HG03460 (cell line): ENCODE measurements around the gene DEAF1.
"Not testable (repeated sequence)": the region's sequence is repeated elsewhere in the genome, so short reads cannot be mapped to it uniquely, and the experiment has no call there.

Experiments used
- ATAC-seq: cut with Tn5 transposase; IDR thresholded peaks from one replicate; pipeline ENCODE4 v1.9.1; 2021; ENCODE audit not compliant: unreplicated experiment

Gene DEAF1, protein sequence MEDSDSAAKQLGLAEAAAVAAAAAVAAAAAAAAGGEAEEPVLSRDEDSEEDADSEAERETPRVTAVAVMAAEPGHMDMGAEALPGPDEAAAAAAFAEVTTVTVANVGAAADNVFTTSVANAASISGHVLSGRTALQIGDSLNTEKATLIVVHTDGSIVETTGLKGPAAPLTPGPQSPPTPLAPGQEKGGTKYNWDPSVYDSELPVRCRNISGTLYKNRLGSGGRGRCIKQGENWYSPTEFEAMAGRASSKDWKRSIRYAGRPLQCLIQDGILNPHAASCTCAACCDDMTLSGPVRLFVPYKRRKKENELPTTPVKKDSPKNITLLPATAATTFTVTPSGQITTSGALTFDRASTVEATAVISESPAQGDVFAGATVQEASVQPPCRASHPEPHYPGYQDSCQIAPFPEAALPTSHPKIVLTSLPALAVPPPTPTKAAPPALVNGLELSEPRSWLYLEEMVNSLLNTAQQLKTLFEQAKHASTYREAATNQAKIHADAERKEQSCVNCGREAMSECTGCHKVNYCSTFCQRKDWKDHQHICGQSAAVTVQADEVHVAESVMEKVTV

DNA sequence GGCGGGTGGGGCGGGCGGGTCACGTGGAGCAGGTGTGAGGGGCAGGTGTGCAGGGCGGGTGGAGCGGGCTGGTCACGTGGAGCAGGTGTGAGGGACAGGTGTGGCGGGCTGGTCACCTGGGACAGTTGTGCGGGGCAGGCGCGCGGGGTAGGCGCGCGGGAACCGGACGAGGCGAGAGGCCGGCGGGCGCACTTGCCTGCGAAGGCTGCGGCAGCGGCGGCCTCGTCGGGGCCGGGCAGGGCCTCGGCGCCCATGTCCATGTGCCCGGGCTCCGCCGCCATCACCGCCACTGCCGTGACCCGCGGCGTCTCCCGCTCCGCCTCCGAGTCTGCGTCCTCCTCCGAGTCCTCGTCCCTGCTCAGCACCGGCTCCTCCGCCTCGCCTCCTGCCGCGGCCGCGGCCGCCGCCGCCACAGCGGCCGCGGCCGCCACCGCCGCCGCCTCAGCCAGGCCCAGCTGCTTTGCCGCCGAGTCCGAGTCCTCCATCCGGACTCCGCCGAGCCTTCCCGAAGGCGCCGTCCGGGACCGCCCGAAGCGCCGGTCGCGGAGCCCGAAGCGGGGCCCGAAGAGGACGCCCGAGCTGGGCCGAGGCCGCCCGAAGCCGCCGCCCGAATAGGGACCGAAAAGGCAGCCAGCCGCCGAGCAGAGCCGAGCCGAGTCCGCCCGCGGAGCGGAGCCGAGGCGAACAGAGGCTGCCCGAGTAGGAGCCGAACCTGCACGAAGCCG lies at the start of gene DEAF1:
DEAF1 (minus strand) TSS at position 660 of the 725 bp plus-strand sequence; CDS start at position 485, 175 bp downstream.
- peak; percentile 72 for ATAC-seq

DNA sequence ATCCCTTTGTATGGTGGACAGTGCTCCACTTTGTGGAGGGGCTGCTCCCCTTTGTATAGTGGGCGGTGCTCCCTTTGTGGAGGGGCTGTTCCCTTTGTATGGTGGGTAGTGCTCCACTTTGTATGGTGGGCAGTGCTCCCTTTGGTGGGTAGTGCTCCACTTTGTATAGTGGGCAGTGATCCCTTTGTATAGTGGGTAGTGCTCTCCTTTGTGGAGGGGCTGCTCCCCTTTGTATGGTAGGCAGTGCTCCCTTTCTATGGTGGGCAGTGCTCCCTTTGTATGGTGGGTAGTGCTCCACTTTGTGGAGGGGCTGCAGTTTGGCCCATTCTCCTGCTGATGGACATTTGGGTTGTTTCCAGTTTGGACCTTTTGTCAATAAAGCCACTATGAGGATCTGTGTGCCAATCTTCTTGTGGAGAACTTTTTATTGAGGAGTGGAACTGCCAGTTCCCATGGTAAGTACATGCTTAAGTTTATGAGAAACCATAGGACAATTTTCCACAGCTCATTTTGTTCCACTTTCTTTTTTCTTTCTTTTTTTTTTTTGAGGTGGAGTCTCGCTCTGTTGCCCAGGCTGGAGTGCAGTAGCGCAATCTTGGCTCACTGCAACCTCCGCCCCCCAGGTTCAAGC lies 47.7 kb upstream of the DEAF1 start:
- ATAC-seq = no peak

DNA sequence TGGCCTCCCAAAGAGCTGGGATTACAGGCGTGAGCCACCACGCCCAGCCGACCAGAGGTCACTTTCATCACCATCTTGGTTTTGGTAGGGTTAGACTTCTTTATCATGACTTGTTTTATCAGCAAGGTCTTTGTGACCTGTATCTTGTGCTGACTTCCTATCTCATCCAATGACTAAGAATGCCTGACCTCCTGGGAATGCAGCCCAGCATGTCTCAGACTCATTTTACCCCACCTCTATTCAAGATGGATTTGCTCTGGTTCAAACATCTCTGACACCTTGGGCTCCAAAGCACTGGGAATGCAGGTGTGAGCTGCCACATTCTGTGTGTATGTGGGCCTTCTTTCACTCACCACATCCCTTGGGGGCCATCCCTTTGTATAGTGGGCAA lies 47.1 kb upstream of the DEAF1 start:
- ATAC-seq = no peak

DNA sequence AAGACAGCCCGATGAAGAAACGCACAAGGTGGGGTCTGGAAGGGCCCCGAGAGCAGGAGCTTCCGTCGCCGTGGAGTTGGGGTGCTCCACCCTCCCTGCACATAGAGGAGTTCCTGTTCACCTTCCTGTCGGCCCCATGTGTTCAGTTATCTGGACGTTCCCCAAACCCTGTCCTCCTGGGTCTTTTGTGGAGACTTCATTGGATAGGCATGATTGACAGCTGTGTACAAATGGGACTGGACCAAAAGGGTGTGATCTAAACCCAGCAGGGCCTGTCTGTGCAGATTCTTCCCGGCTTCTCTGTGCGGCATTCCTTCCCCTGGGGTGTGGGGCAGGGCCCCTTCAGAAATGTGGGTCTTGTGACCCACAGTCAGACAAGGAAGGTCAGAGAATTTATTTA lies 42.9 kb upstream of the DEAF1 start:
- ATAC-seq = not testable (repeated sequence)

DNA sequence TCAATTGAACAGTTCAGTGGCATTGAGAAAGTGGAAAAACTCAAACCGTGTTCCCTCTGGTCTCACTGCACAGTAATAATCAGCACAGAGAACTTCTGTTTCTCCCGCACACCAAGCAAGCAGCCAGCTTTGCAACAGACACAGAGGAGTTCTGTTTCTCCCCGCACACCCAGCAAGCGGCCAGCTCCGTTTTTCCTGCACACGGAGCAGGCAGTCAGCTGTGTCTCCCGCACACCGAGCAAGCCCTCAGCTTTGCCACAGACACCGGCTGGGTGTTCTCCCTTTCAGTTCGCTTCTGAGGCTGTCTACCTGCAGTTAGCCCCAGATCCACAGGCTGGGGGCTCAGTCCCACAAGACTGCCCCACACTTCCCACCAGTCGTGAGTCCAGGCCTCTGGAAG lies 42.3 kb upstream of the DEAF1 start:
- no peak for ATAC-seq

DNA sequence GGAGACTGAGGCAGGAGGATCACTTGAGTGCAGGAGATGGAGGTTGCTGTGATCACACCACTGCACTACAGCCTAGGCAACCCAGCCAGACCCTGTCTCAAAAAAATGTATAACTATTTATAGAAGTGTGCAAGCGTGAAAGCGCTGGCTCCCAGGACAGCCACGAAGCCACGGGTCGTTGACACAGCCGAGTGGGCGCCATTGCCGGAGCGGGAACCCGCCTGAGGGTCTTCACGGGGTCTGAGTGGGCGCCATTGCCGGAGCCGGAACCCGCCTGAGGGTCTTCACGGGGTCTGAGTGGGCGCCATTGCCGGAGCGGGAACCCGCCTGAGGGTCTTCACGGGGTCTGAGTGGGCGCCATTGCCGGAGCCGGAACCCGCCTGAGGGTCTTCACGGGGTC lies 39.5 kb upstream of the DEAF1 start:
- not testable (repeated sequence) for ATAC-seq

DNA sequence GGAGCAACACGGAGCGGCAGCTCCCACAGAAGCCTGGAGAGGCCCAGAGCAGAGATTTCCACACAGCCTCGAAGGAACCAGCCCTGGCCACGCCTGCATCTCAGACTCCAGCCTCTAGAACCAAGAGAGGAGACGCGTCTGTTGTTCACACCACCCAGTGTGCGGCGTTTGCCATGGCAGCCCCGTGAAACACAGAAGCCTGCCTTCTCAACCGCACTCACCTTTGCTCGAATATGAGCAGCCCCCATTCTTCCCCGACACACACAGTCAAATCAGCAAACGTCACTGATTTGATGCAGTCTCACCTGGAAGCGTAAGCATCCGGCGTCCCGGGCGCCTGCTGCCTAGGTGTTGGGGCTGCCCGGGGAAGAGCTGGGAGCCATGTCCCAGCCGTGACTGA lies 38.0 kb upstream of the DEAF1 start:
- no peak for ATAC-seq

DNA sequence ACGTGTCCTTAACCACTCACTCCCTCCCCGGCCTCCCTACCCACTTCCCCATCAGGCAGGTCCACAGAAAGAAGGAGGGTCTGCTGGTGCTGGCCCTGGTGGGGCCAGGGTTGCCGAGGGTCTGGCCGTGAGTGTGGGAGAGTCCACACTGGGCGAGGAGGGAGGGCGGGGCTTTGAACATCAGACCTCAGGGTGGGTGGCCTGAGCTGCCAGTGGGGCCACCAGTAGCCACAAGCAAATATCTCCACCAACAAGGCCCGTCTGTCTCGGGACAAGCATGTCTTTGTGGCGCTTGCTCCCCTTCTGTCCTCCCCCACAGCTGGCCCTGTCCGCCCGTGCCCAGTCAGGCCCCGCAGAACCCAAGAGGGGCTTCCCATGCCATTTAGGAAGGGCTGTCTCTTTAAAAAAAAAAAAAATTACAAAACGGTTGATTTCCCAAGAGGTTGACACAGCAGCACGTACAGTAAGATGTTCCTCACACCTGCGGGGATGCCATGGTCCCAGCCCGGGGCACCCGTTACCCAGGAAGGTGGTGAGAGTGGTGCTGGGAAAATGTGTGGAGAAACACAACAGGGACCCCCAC lies 34.6 kb upstream of the DEAF1 start:
- ATAC-seq = no peak

DNA sequence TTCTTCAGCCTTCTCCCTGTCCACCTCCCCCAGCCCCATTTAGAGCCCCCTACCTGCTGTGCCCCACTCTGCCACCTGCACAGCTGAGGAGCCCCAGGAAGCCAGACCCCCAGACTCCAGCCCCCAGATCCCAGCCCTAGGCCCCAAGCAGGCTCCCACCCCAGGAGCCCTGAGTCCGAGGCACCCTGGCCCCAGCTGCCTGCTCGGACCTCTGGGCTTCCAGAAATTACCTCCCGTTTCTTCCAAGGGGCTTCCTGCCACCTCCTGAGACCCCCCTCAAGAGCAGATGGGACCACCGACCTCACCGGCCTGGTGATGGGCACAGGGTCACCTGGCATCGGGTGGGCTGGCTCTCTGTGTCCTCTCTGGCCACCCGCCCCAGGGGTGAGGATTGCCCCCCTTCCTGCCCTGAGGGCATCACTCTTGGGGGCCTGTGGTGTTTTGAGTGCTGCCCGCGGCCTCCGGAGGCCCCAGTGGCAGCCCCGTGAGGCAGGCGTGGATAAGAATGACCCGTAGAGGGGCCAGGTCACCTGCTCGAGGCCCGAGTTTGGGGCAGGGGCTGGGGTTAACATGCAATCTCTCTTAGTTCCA lies 34.0 kb upstream of the DEAF1 start:
- no peak for ATAC-seq

DNA sequence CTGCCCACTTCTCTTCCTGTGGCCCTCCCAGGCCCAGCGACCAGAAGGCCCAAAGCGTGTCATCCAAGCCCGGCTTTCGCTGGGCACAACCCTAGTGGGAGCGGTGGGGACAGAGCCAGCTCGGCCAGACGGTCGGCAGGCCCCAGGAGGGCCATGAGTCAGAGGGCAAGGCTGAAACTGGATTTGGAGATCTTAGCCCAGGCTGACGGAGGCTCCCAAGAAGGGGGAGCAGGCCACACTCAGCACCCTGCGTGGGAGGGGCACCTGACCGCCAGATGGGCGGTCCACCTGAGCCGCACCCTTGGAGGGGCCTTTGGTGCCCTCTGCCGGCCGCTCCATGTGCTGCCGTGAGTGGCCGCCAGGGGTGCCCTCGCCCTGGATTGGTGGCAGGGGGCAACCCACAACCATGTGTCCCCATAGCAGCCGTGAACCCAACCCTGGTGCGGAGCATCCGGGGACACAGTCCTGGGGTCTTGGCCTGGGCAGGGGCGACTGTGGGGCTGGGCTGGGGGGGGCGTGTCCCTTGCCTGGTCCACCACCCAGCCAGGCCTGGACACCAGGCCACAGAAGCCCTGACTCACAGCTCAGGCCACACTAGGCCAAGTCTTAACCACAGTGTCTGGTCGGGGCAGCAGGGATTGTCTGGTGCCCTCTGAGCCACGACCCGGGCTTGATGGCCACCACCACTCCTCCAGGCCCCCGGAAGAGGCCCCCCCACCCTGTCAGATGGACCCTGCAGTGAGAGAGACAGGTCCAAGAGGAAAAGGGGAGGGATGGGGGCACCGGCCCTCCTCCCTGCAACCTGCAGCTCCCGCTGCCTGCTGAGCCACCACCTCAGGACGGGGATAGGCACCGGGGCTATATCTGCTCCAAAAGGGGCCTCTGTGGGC lies 33.1 kb upstream of the DEAF1 start:
- no peak for ATAC-seq

DNA sequence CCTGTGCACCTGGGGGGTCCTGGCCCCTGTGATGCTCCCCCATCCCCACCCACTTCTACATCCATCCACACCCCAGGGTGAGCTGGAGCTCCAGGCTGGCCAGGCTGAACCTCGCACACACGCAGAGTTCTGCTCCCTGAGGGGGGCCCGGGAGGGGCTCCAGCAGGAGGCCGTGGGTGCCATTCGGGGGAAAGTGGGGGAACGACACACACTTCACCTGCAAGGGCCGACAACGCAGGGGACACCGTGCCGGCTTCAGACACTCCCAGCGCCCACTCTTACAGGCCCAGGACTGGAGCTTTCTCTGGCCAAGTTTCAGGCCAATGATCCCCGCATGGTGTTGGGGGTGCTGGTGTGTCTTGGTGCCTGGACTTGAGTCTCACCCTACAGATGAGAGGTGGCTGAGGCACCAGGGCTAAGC lies 32.3 kb upstream of the DEAF1 start:
- ATAC-seq = no peak

DNA sequence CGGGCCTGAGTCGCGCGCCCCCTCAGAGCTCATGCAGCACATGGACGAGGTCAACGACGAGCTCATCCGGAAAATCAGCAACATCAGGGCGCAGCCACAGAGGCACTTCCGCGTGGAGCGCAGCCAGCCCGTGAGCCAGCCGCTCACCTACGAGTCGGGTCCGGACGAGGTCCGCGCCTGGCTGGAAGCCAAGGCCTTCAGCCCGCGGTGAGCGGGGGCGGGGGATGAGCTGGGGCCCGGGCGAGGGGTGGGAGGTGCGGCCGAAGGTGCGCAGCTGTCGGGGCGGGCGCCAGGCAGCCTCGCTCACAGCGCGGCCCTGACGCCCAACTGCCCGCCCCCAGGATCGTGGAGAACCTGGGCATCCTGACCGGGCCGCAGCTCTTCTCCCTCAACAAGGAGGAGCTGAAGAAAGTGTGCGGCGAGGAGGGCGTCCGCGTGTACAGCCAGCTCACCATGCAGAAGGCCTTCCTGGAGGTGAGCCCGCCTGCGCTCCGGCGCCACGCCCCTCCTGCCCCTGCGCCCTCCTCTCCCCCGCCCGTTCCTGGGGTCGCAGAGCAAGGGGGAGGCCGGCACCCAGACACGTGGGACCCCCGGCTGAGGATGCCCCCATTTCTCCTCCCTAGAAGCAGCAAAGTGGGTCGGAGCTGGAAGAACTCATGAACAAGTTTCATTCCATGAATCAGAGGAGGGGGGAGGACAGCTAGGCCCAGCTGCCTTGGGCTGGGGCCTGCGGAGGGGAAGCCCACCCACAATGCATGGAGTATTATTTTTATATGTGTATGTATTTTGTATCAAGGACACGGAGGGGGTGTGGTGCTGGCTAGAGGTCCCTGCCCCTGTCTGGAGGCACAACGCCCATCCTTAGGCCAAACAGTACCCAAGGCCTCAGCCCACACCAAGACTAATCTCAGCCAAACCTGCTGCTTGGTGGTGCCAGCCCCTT lies 31.5 kb upstream of the DEAF1 start:
- no peak for ATAC-seq

DNA sequence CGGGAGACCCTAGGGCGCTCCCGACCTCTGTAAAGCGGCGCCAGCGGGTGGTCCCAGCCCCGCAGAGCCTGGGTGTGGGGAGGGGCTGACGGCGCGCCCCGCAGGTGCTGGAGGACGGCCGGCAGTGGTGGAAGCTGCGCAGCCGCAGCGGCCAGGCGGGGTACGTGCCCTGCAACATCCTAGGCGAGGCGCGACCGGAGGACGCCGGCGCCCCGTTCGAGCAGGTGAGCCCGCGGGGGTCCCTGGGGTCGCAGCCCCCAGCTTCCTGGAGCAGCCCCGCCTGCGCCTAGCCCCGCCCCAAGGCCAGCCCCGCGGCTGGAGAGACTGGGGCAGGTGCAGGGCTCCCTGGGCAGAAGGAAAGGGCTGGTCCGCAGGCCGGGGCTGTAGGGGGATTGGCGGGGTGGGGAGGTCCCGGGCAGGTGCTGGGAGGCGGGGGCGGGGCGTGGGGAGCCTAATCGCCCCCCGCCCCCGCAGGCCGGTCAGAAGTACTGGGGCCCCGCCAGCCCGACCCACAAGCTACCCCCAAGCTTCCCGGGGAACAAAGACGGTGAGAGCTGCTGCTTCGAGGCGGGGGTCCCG lies 30.7 kb upstream of the DEAF1 start:
- no peak for ATAC-seq

DNA sequence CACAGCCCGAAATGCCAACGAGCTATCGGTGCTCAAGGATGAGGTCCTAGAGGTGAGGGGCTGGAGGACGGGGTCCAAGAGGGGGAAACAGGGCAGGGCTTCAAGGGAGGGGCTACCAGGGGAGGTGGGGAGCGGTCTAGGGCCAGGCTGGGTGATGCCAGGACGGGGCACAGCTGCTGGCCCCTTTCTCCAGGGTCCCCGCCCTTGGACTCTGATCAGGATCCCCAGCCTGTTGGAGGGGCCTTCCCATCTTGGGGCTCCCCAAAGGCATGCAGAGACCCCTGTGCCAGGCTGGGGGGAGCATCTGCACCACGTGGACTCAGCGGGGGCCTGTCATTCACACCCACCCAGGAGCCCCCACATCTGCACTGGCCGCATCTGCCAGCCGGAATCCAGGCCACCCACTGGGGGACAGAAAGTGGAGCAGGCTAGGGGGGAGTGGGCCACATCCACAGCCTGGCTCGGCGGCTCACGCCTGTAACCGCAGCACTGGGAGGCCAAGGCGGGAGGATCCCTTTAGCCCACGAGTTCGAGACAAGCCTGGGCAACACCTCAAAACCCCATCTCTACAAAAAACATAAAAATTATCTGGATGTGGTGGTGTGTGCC lies 29.9 kb upstream of the DEAF1 start:
- ATAC-seq = no peak

DNA sequence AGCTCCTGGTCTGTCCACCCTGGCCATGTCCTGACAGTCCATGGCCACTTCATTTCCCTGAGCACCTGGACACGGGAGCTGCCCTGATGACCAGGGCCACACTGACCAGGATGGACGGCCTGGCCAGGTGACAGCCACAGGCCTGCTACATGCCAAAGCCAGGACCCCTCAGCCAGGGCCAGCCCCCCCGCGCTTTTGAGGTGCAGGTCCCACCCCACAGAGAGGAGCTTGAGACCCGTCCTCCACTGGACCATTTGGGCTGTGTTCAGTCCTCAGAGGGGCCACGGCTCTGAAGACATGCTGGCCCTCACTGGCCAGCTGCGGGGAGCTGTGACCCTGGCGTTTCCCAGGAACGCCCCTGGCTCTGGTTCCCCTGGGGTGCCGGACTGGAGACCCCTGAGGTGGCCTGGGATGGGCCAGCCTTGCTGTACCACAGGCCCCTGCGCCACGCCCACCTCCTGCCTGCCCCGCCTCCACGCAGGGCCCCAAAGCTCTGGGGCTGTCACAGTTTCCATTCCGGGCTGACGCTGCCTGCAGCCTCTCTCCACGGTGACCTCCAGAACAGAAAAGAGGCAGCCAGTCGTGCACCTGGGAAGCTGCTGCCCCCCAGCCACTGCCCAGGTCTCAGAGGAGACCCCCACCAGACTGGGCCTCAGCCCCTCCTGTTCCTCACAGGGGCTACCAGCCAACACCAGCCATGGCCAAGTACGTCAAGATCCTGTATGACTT lies 29.2 kb upstream of the DEAF1 start:
- no peak for ATAC-seq

DNA sequence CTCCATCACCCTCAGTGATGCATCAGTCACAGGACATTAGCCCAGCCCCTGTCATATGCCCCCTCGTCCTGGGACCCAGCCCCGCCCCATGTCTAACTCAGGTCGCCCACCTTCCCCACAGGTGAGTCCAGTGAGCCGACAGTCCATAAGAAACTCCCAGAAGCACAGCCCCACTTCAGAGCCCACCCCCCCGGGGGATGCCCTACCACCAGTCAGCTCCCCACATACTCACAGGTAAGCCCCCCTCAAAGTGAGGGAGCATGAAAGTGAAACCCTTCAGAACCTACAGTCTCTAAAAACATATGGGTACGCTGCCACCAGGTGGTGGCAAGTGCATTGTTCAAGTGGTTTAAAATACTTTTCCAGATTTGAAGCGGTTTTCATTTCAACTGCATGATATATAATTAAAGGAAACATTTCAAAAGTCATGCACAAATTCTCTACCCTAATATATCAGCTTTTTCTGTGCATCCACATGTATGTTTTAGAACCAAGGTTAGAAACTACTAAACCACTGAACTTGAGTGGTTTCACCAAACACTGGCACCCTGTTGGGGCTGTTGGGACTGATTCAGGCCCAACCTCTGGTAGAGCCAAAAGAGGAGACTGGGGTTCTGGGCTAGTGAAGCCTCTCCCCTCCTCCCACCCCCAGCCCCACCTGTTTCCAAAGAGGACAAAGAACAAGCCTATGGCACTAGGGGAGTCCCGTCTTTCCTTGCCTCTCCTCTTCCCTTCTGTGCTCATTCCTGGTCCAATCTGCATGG lies 28.3 kb upstream of the DEAF1 start:
- no peak for ATAC-seq
